Posterior vena cava (tissue), 2 donors: ENCODE data around the gene ZNF260. TPM values are rescaled to one million over a fixed set of nuclear protein-coding genes. Genes with fewer than 3 reads are reported as not detected.
A peak's percentile ranks its signal among the peaks of the same experiment; 100 is the strongest.

ENCODE experiments used
- DNase-seq: peaks from one replicate; pipeline ENCODE4 v3.0.0-alpha.2; 2020; ENCODE audit warnings: low spot score
- intact Hi-C, 2 donors: fragments of 100-400 bp; cut with DNase I; formaldehyde crosslinking; loops; one replicate each; pipeline versions ENCODE4 v1.14.1 to v1.14.2; 2022 to 2023
- long read RNA-seq, 2 donors: library from polyadenylated mRNA; unstranded; transcript quantifications; one replicate each; pipeline ENCODE4 v2.0.0, GENCODE V29; 2020 to 2021
- total RNA-seq, 2 donors: library from RNA; stranded (reverse); fragmentation: NEBNext Ultra II Directional; extraction: Animal tissue kit (Norgen Biotek cat#: 25700); gene quantifications; one replicate each; pipeline ENCODE4 v1.2.1, GENCODE V29; 2021
- donor health status: DM: yes; HTN: yes; CAD: no.
- donor health status: DM: yes; HTN: yes; CAD: no.

Gene ZNF260
- total RNA-seq = 10 to 100 TPM in 1 of 2 donors, 1 to 10 TPM in 1; 7.6 to 11.8 TPM
- long read RNA-seq, donor 1, full-length matches to known transcripts = 4 of 7 reads
- long read RNA-seq, donor 1, partial matches to known transcripts = 0 of 7 reads
- long read RNA-seq, donor 1, other reads (novel, unspliced or antisense) = 3 of 7 reads
- long read RNA-seq, donor 2, full-length matches to known transcripts = 1 of 2 reads
- long read RNA-seq, donor 2, partial matches to known transcripts = 0 of 2 reads
- long read RNA-seq, donor 2, other reads (novel, unspliced or antisense) = 1 of 2 reads

GRCh38 chr19:36528194-36528920, at the start of gene ZNF260:
Gene ZNF260 (minus strand): TSS chr19:36528271. CDS start chr19:36515238, 13,033 bp downstream.
- intact Hi-C loops = no loop called here
- peak; percentile 99 for DNase-seq

GRCh38 chr19:36577271-36577996, 49.4 kb upstream of the ZNF260 start:
- intact Hi-C loops = no loop called here
- no peak for DNase-seq

GRCh38 chr19:36574741-36575140, 46.7 kb upstream of the ZNF260 start:
- intact Hi-C loops = no loop called here
- no peak for DNase-seq

- intact Hi-C loops = no loop called here
- no peak for DNase-seq
Measured at GRCh38 chr19:36573895-36574720, 46.0 kb upstream of the ZNF260 start.

GRCh38 chr19:36573020-36573894, 45.2 kb upstream of the ZNF260 start, which contains the start of gene ZNF529:
Gene ZNF529 (minus strand): TSS chr19:36573292. CDS start chr19:36572346, 946 bp downstream.
- intact Hi-C loops = no loop called here

GRCh38 chr19:36572593-36573019, 44.5 kb upstream of the ZNF260 start:
- intact Hi-C loops = no loop called here
- no peak for DNase-seq

More at GRCh38 chr19:36573020-36573894, 45.2 kb upstream of the ZNF260 start, which contains the start of gene ZNF529:
- DNase-seq = peak; percentile 96

GRCh38 chr19:36564391-36564790, 36.3 kb upstream of the ZNF260 start:
- no peak for DNase-seq
- intact Hi-C loops = no loop called here

GRCh38 chr19:36547001-36547732, 19.1 kb upstream of the ZNF260 start:
- intact Hi-C loops = no loop called here
- no peak for DNase-seq

GRCh38 chr19:36528921-36529518, 949 bp upstream of the ZNF260 start:
- intact Hi-C loops = no loop called here
- DNase-seq = no peak

- intact Hi-C loops = no loop called here
- no peak for DNase-seq
Measured at GRCh38 chr19:36527873-36528193, 238 bp downstream of the ZNF260 start.

GRCh38 chr19:36527341-36527740, 730 bp downstream of the ZNF260 start:
- intact Hi-C loops = no loop called here
- DNase-seq = no peak

GRCh38 chr19:36526581-36526980, 1.5 kb downstream of the ZNF260 start:
- DNase-seq = no peak
- intact Hi-C loops = no loop called here

GRCh38 chr19:36524617-36525016, 3.5 kb downstream of the ZNF260 start:
- no peak for DNase-seq
- intact Hi-C loops = no loop called here

GRCh38 chr19:36514012-36514612, 14.0 kb downstream of the ZNF260 start:
- intact Hi-C loops = no loop called here

GRCh38 chr19:36508325-36508724, 19.7 kb downstream of the ZNF260 start:
- no peak for DNase-seq
- intact Hi-C loops = no loop called here

More at GRCh38 chr19:36514012-36514612, 14.0 kb downstream of the ZNF260 start:
- no peak for DNase-seq

GRCh38 chr19:36501973-36502372, 26.1 kb downstream of the ZNF260 start:
- DNase-seq = no peak
- intact Hi-C loops = no loop called here

- intact Hi-C loops = no loop called here
Measured at GRCh38 chr19:36497001-36497400, 31.1 kb downstream of the ZNF260 start.

More at GRCh38 chr19:36497001-36497400, 31.1 kb downstream of the ZNF260 start:
- no peak for DNase-seq
